RCC 7860 (cell line): ENCODE measurements around the gene NRF1.
"Not testable (repeated sequence)": the region's sequence is repeated elsewhere in the genome, so short reads cannot be mapped to it uniquely, and the experiment has no call there.

Experiments
- DNase-seq: peaks from one replicate; pipeline ENCODE4 v3.0.0-alpha.2; 2015; ENCODE audit warnings: low spot score
- FAIRE-seq: peaks from 2 replicates; lab custom pipeline; 2012; peaks lifted over from hg19 to GRCh38; lab: Jason Lieb, UNC

NRF1 gene

DNA sequence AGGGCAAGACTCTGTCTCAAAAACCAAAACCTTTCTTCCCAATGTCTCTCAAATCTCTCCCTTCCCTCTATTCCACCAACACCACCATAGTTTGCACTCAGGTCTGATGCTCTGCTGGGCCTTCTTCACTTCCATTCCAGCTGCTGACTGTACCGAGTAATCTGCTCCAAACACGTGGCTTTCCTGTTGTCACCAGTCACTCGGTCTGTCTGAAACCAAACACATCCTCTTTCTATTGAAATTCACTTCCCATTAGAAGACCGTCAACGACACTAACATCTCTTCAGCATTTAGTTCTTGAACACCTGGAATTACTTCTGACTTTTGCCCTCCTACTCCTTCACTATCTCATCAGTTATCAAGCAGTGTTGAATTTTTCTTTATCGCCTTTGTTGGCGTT, 4.7 kb upstream of the NRF1 start:
- DNase-seq, result no peak

DNA sequence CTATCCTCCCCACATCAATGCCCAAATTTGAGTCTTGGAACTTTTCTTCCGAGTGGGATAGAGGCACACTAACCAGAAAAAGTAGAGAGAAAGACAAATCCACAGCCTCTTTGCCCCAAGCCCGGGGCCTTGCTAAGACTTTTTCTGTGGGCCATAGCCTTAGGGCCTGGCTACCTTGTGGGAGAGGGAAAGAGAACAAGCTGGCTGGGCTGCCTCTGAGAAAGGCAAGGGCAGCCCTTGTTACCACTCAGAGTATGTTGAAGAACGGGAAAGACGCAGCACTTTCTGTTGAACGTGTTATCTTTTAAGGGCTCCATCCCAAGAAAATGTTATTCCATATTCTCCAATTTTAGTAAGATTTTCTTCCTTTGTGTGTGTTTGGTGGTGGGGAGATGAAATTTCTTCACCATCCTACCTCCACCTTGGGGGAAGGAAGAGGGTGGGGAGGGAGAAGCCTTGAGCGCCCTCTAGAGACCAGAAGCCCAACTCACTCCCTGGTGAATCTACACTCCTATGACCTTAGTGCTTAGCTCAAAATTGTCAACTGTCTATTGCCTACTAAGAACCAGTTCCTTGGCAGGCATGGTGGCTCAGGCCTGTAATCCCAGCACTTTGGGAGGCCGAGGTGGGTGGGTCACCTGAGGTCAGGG, 3.9 kb upstream of the NRF1 start:
- DNase-seq, result no peak
- no peak for FAIRE-seq

More for the DNA sequence above, 4.7 kb upstream of the NRF1 start:
- FAIRE-seq, result no peak

- peak; percentile 38 for DNase-seq
- no peak for FAIRE-seq
These were observed 1.9 kb upstream of the NRF1 start for GRCh38 chr7:129609666-129610065.

GRCh38 chr7:129610709-129611245, 743 bp upstream of the NRF1 start:
- no peak for DNase-seq
- no peak for FAIRE-seq

- FAIRE-seq (no peak), DNase-seq (peak; percentile 25)
These were observed 844 bp downstream of the NRF1 start for GRCh38 chr7:129612112-129613015.

DNA sequence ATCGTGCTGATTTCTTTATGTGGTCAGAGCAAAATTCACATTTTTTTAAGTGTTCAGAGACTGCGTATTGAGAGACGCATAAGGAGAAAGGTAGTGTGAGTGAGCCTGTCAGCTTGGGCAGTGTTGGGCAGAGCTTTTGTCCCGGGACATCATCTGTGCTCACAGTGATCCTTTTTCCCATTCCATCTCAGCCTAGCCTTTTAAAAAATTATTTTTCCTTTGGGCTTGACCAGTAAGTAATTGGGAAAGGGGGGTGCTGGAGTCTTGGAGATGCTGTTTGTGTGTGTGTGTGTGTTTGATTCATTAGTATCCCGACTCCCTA, 1.5 kb downstream of the NRF1 start:
- no peak for DNase-seq
- no peak for FAIRE-seq

GRCh38 chr7:129615018-129615417, 3.5 kb downstream of the NRF1 start:
- no peak for DNase-seq
- no peak for FAIRE-seq

GRCh38 chr7:129616530-129616929, 5.0 kb downstream of the NRF1 start:
- FAIRE-seq (no peak), DNase-seq (no peak)

- FAIRE-seq, result no peak
- no peak for DNase-seq
These were observed 5.7 kb downstream of the NRF1 start for GRCh38 chr7:129617178-129617577.

GRCh38 chr7:129617652-129618051, 6.1 kb downstream of the NRF1 start:
- FAIRE-seq, result no peak
- DNase-seq, result no peak

DNA sequence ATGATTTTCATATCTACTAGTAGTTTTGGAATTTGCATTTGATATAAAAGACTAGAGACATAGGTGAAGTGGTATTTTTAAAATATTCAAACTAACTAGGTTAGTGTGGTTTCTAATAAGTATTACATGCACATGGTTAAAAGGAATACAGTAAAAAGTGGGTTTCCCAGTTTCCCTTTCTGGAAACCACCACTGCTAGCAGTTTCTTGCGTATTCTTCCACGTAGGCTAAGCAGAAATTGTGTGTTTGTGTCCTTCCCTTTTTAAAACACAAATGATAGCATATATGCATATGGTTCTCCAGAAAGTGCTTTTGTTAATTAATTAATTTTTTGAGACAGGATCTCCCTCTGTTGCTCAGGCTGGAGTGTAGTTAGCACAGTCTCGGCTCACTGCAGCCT, 15.4 kb downstream of the NRF1 start:
- DNase-seq, result no peak
- no peak for FAIRE-seq

GRCh38 chr7:129630341-129630740, 18.8 kb downstream of the NRF1 start:
- DNase-seq, result no peak
- FAIRE-seq, result no peak

DNA sequence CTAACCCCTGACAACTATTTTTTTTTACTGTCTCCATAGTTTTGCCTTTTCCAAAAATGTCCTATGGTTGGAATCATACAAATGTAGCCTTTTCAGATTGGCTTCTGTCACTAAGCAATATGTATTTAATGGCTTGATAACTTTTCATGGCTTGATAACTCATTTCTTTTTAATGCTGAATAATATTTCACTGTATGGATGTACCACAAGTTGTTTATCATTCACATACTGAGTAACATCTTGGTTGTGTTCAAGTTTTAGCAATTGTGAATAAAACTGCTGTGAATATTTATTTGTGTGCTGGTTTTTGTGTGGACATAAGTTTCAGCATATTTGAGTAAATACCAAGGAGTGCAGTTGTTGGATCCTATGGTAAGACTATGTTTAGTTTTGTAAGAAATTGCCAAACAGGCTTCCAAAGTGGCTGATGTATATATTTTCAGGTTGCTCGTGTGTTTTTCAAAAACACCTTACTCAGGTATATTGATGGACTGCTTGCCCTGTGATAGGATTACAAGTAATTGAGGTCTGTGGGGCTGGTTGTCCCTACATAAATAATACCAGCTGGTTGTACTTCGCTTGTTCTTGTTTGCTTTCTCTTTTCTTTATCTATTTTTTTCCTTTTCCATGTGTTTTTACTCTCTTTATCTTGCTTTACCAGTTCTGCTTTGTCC, 23.0 kb downstream of the NRF1 start:
- DNase-seq (no peak), FAIRE-seq (no peak)

- FAIRE-seq (peak; percentile 47), DNase-seq (peak; percentile 72)
These were observed 23.9 kb downstream of the NRF1 start for GRCh38 chr7:129635300-129636029.

- DNase-seq, result not testable (repeated sequence)
These were observed 24.6 kb downstream of the NRF1 start for GRCh38 chr7:129636030-129636550.

GRCh38 chr7:129636641-129637040, 25.1 kb downstream of the NRF1 start:
- FAIRE-seq (no peak), DNase-seq (no peak)

More at GRCh38 chr7:129636030-129636550, 24.6 kb downstream of the NRF1 start:
- FAIRE-seq, result not testable (repeated sequence)

DNA sequence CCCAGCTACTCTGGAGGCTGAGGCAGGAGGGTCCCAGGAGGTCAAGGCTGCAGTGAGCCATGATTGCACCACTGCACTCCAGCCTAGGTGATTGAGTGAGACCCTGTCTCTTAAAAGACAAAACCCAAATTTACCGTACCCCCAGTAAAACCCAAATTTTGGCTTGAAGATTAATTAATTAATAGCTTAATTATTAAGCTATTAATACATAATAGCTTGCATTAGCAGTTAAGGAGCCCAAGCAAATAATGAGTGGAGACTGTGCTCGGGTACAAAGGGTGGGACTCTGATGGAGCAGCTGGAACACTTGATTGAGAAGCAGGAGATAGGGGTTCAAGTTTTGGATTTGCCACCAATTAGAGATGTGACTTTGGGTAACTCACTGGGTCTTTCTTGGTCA, 28.9 kb downstream of the NRF1 start:
- FAIRE-seq (no peak), DNase-seq (no peak)

GRCh38 chr7:129642871-129643549, 31.5 kb downstream of the NRF1 start:
- DNase-seq (no peak), FAIRE-seq (no peak)

- DNase-seq, result no peak
- FAIRE-seq, result no peak
These were observed 32.1 kb downstream of the NRF1 start for GRCh38 chr7:129643550-129644170.
